ENCODE measurements around the gene TSPAN31. TPM values are rescaled to one million over a fixed set of nuclear protein-coding genes. Genes with fewer than 3 reads are reported as not detected.
A peak's percentile ranks its signal among the peaks of the same experiment; 100 is the strongest.

TSPAN31 gene
- total and polyA plus RNA-seq, 12 donors = 25.3 to 115 (median 55.9) TPM

DNA sequence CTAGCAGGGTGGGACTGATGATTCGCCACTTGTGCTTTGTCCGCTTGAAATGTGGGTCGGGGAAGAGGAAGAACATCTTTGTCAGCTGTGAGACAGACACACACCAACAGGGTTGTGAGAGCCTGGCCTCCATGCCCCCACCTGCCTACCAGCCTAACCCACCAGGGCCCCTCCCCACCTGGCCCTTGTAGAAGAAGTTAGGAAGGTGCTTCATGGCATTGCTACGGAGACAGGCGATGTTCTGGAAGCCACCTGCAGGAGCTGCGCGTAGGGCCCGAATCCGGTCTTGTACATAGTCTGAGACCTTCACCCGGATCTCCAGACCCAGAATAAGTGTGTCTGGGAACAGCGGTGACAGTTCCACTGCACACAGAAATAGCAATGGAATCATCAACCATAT is 24.8 kb downstream of the TSPAN31 start:
- H3K4me3 ChIP-seq = no peak overlapping the region
- no peak for DNase-seq
- 94 to 97% (median 96%) methylated on average over 10 to 11 of the region's 11 CpGs for WGBS, 4 donors
- no peak overlapping the region for H3K27ac ChIP-seq
- TF ChIP-seq, protein P1, sequence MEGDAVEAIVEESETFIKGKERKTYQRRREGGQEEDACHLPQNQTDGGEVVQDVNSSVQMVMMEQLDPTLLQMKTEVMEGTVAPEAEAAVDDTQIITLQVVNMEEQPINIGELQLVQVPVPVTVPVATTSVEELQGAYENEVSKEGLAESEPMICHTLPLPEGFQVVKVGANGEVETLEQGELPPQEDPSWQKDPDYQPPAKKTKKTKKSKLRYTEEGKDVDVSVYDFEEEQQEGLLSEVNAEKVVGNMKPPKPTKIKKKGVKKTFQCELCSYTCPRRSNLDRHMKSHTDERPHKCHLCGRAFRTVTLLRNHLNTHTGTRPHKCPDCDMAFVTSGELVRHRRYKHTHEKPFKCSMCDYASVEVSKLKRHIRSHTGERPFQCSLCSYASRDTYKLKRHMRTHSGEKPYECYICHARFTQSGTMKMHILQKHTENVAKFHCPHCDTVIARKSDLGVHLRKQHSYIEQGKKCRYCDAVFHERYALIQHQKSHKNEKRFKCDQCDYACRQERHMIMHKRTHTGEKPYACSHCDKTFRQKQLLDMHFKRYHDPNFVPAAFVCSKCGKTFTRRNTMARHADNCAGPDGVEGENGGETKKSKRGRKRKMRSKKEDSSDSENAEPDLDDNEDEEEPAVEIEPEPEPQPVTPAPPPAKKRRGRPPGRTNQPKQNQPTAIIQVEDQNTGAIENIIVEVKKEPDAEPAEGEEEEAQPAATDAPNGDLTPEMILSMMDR (IDR thresholded peaks at IDR 0.05) = no peak
- no peak for TF ChIP-seq POLR2A (IDR thresholded peaks at IDR 0.05)
- H3K4me1 ChIP-seq (replicated peaks in 1 of 2) = peaks cover 36 to 42% of the 10 kb centered on the region in 2 donors
- intact Hi-C loops (cut with DNase I) = no loop called here
- no peaks in the 10 kb centered on the region for H3K9me3 ChIP-seq (replicated peaks in 1 of 3)
- no peaks in the 10 kb centered on the region for H3K36me3 ChIP-seq (replicated peaks in 1 of 2)
- H3K27me3 ChIP-seq = no peaks in the 10 kb centered on the region

GRCh38 chr12:57770734-57771133 is 25.9 kb downstream of the TSPAN31 start:
- intact Hi-C loops (cut with DNase I) = loop anchor here in 1 of 2 donors (5.0 kb wide), 1 partner anchor 43 kb away; no protein-coding TSS in a partner anchor
- peaks cover 26 to 30% of the 10 kb centered on the region in 2 donors for H3K4me1 ChIP-seq (replicated peaks in 1 of 2)
- TF ChIP-seq, protein P1 (IDR thresholded peaks at IDR 0.05) = no peak
- no peak for TF ChIP-seq POLR2A (IDR thresholded peaks at IDR 0.05)
- no peaks in the 10 kb centered on the region for H3K36me3 ChIP-seq (replicated peaks in 1 of 2)
- no peak for DNase-seq
- WGBS, 4 donors = 81 to 93% (median 82%) methylated on average over 4 of the region's 4 CpGs
- H3K4me3 ChIP-seq = no peak overlapping the region
- H3K27ac ChIP-seq = peak overlapping the region in 2 of 5 donors; percentile 93
- no peaks in the 10 kb centered on the region for H3K27me3 ChIP-seq
- no peaks in the 10 kb centered on the region for H3K9me3 ChIP-seq (replicated peaks in 1 of 3)

GRCh38 chr12:57771236-57771872 is 26.5 kb downstream of the TSPAN31 start:
- WGBS, 4 donors = 1 to 2% (median 2%) methylated on average over 16 of the region's 16 CpGs
- Histone ChIP-seq H3K36me3 (replicated peaks in 1 of 2) (no peaks in the 10 kb centered on the region), H3K27ac (peak overlapping the region; percentile 61 to 94 (median 93)), H3K27me3 (no peaks in the 10 kb centered on the region), H3K4me1 (replicated peaks in 1 of 2) (peaks cover 20 to 24% of the 10 kb centered on the region in 2 donors), H3K9me3 (replicated peaks in 1 of 3) (no peaks in the 10 kb centered on the region), H3K4me3 (peak overlapping the region in 3 of 4 donors; percentile 38 to 94 (median 71))
- peak; percentile 86 to 94 (median 93) for DNase-seq
- intact Hi-C loops (cut with DNase I) = loop anchor here in 1 of 2 donors (5.0 kb wide), 1 partner anchor 44 kb away; no protein-coding TSS in a partner anchor
- TF ChIP-seq, protein P1 (IDR thresholded peaks at IDR 0.05) = no peak

DNA sequence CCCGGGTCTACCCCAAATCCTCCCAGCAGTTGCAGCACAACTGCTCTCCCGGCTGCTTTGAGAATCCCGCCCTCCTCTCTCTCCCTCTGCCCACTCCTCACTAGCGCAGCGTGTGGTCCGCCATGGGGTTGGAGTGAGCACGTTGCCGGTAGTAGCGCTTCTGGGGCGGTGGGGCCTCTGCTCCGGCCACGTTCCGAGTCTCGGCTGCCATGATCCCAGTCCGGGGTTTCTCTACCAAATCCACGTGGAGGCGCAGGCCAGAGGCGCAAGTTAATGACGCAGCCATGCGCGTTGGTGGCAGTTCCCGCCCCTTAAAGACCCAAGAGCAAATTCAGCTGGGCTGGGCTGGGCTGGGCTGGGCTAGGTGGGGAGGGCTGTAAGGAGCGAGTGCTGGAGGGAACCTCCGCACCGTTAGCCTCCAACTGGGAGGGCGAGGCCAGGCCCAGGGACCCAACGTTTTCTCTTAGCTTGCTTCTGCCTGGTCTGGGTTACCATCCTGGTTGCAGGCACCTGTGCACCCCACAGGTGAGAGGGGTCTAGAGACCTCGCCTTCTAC is 27.1 kb downstream of the TSPAN31 start, which contains the start of gene METTL1:
Gene METTL1 (minus strand): TSS at position 233 of the 556 bp plus-strand sequence. CDS start 22 bp downstream, at position 211.
- Histone ChIP-seq H3K36me3 (replicated peaks in 1 of 2) (no peaks in the 10 kb centered on the region), H3K27me3 (no peaks in the 10 kb centered on the region), H3K27ac (peak within 1 kb of the TSS; percentile 61 to 94 (median 93)), H3K4me1 (replicated peaks in 1 of 2) (peaks cover 15 to 18% of the 10 kb centered on the region in 2 donors), H3K4me3 (peak within 1 kb of the TSS; percentile 25 to 94 (median 54)), H3K9me3 (replicated peaks in 1 of 3) (no peaks in the 10 kb centered on the region)
- WGBS, 4 donors = 0% methylated on average over 12 to 28 of the region's 28 CpGs
- peak; percentile 53 to 75 for TF ChIP-seq POLR2A (IDR thresholded peaks at IDR 0.05)
- TF ChIP-seq, protein P1 (IDR thresholded peaks at IDR 0.05) = peak in 1 of 6 experiments; percentile 16
- DNase-seq = peak; percentile 93 to 99 (median 97)
- intact Hi-C loops (cut with DNase I) = loop anchor here in 1 of 2 donors (5.0 kb wide), 1 partner anchor 45 kb away; no protein-coding TSS in a partner anchor
